BLaER1 treated with 17β-estradiol and CSF1 and Interleukin-3, amounts not matched to agents 10 nM and 100 nM (cell line): ENCODE data around the gene NR3C2.

Source experiments
- H3K27ac ChIP-seq, 11 experiments: shearing (Covaris generic); formaldehyde crosslinking; 2 replicates each; pipeline ENCODE4 v1.8.1; 2022
- H3K27me3 ChIP-seq, 11 experiments: shearing (Covaris generic); formaldehyde crosslinking; 2 replicates each; pipeline ENCODE4 v1.8.1; 2022
- H3K36me3 ChIP-seq, 11 experiments: shearing (Covaris generic); formaldehyde crosslinking; 2 replicates each; pipeline ENCODE4 v1.8.1; 2022
- H3K4me1 ChIP-seq, 10 experiments: shearing (Covaris generic); formaldehyde crosslinking; 2 replicates each; pipeline ENCODE4 v1.8.1; 2022
- H3K4me2 ChIP-seq, 11 experiments: shearing (Covaris generic); formaldehyde crosslinking; 2 replicates each; pipeline ENCODE4 v1.8.1; 2022
- H3K4me3 ChIP-seq, 10 experiments: shearing (Covaris generic); formaldehyde crosslinking; 2 replicates each; pipeline ENCODE4 v1.8.1; 2022
- H3K9ac ChIP-seq, 11 experiments: shearing (Covaris generic); formaldehyde crosslinking; 2 replicates each; pipeline ENCODE4 v1.8.1; 2022
- H3K9me3 ChIP-seq, 11 experiments: shearing (Covaris generic); formaldehyde crosslinking; replicated peaks in 1 of 11; 2 replicates each; pipeline ENCODE4 v1.8.1; 2022
- H4K20me1 ChIP-seq, 11 experiments: shearing (Covaris generic); formaldehyde crosslinking; 2 replicates each; pipeline ENCODE4 v1.8.1; 2022
- Cebpa-rat ChIP-seq, 11 experiments: shearing (Covaris generic); IDR thresholded peaks; 2 replicates each; pipeline ENCODE4 v1.8.1; 2022

The NR3C2 gene

GRCh38 chr4:148292686-148293085 lies 149.5 kb downstream of the NR3C2 start:
- H3K4me1 ChIP-seq, result no peaks in the 10 kb centered on the region
- H3K9ac ChIP-seq, result no peak overlapping the region
- no peak overlapping the region for H3K4me3 ChIP-seq
- TF ChIP-seq Cebpa-rat (IDR thresholded peaks at IDR 0.05), result no peak
- no peaks in the 10 kb centered on the region for H3K9me3 ChIP-seq
- no peaks in the 10 kb centered on the region for H4K20me1 ChIP-seq
- H3K4me2 ChIP-seq, result no peak overlapping the region
- no peak overlapping the region for H3K27ac ChIP-seq
- H3K36me3 ChIP-seq, result no peaks in the 10 kb centered on the region
- no peaks in the 10 kb centered on the region for H3K27me3 ChIP-seq

GRCh38 chr4:148289740-148290139 lies 152.5 kb downstream of the NR3C2 start:
- Histone ChIP-seq H3K4me1 (peaks cover 0 to 6% (median 0%) of the 10 kb centered on the region in 10 experiments; a peak in 1 of 20 replicates), H3K4me3 (no peak overlapping the region), H3K9ac (no peak overlapping the region), H4K20me1 (no peaks in the 10 kb centered on the region), H3K9me3 (no peaks in the 10 kb centered on the region), H3K4me2 (no peak overlapping the region), H3K27ac (no peak overlapping the region), H3K36me3 (no peaks in the 10 kb centered on the region), H3K27me3 (no peaks in the 10 kb centered on the region)
- no peak for TF ChIP-seq Cebpa-rat (IDR thresholded peaks at IDR 0.05)

- Histone ChIP-seq H3K4me3 (no peak overlapping the region), H3K27ac (no peak overlapping the region), H3K9me3 (no peaks in the 10 kb centered on the region), H3K4me2 (no peak overlapping the region), H4K20me1 (no peaks in the 10 kb centered on the region), H3K9ac (no peak overlapping the region), H3K27me3 (no peaks in the 10 kb centered on the region), H3K4me1 (peaks cover 0 to 6% (median 0%) of the 10 kb centered on the region in 10 experiments; a peak in 1 of 20 replicates), H3K36me3 (no peaks in the 10 kb centered on the region)
- TF ChIP-seq Cebpa-rat (IDR thresholded peaks at IDR 0.05), result no peak
Measured at GRCh38 chr4:148288448-148288847, 153.8 kb downstream of the NR3C2 start.

- Histone ChIP-seq H3K27me3 (no peaks in the 10 kb centered on the region), H3K36me3 (no peaks in the 10 kb centered on the region), H3K9ac (no peak overlapping the region), H3K4me2 (no peak overlapping the region), H3K27ac (no peak overlapping the region), H3K9me3 (no peaks in the 10 kb centered on the region), H3K4me3 (no peak overlapping the region), H3K4me1 (peaks cover 5 to 16% (median 9%) of the 10 kb centered on the region in 10 experiments; a peak in 18 of 20 replicates), H4K20me1 (no peaks in the 10 kb centered on the region)
- TF ChIP-seq Cebpa-rat (IDR thresholded peaks at IDR 0.05), result no peak
Measured at GRCh38 chr4:148287111-148287510, 155.1 kb downstream of the NR3C2 start.

- no peak for TF ChIP-seq Cebpa-rat (IDR thresholded peaks at IDR 0.05)
- Histone ChIP-seq H3K4me1 (peaks cover 5 to 16% (median 9%) of the 10 kb centered on the region in 10 experiments; a peak in 18 of 20 replicates), H3K27ac (no peak overlapping the region), H3K4me3 (no peak overlapping the region), H3K9ac (no peak overlapping the region), H3K36me3 (no peaks in the 10 kb centered on the region), H3K27me3 (no peaks in the 10 kb centered on the region), H3K4me2 (no peak overlapping the region), H3K9me3 (no peaks in the 10 kb centered on the region), H4K20me1 (no peaks in the 10 kb centered on the region)
Measured at GRCh38 chr4:148286012-148286411, 156.2 kb downstream of the NR3C2 start.

- peaks cover 5 to 16% (median 9%) of the 10 kb centered on the region in 10 experiments; a peak in 18 of 20 replicates for H3K4me1 ChIP-seq
- no peaks in the 10 kb centered on the region for H3K36me3 ChIP-seq
- H3K27me3 ChIP-seq, result no peaks in the 10 kb centered on the region
- no peak for TF ChIP-seq Cebpa-rat (IDR thresholded peaks at IDR 0.05)
- H3K27ac ChIP-seq, result no peak overlapping the region
- H3K9me3 ChIP-seq, result no peaks in the 10 kb centered on the region
- H3K4me3 ChIP-seq, result no peak overlapping the region
- H4K20me1 ChIP-seq, result no peaks in the 10 kb centered on the region
- H3K9ac ChIP-seq, result no peak overlapping the region
- H3K4me2 ChIP-seq, result no peak overlapping the region
Measured at GRCh38 chr4:148283665-148284064, 158.5 kb downstream of the NR3C2 start.

GRCh38 chr4:148278310-148278709 lies 163.9 kb downstream of the NR3C2 start:
- H3K9ac ChIP-seq, result no peak overlapping the region
- peaks cover 5 to 11% (median 9%) of the 10 kb centered on the region in 10 experiments; a peak in 18 of 20 replicates for H3K4me1 ChIP-seq
- no peak overlapping the region for H3K4me3 ChIP-seq
- no peak overlapping the region for H3K27ac ChIP-seq
- no peaks in the 10 kb centered on the region for H4K20me1 ChIP-seq
- no peaks in the 10 kb centered on the region for H3K27me3 ChIP-seq
- peaks cover 6 to 16% (median 13%) of the 10 kb centered on the region in 11 experiments; a peak in 18 of 22 replicates for H3K9me3 ChIP-seq
- TF ChIP-seq Cebpa-rat (IDR thresholded peaks at IDR 0.05), result no peak
- no peak overlapping the region for H3K4me2 ChIP-seq
- H3K36me3 ChIP-seq, result no peaks in the 10 kb centered on the region

GRCh38 chr4:148275266-148275665 lies 166.9 kb downstream of the NR3C2 start:
- H3K4me3 ChIP-seq, result no peak overlapping the region
- no peaks in the 10 kb centered on the region for H4K20me1 ChIP-seq
- no peak overlapping the region for H3K9ac ChIP-seq
- no peaks in the 10 kb centered on the region for H3K36me3 ChIP-seq
- H3K27me3 ChIP-seq, result no peaks in the 10 kb centered on the region
- no peaks in the 10 kb centered on the region for H3K4me1 ChIP-seq
- no peak overlapping the region for H3K27ac ChIP-seq
- no peak overlapping the region for H3K4me2 ChIP-seq
- no peak for TF ChIP-seq Cebpa-rat (IDR thresholded peaks at IDR 0.05)
- H3K9me3 ChIP-seq, result peaks cover 6 to 16% (median 13%) of the 10 kb centered on the region in 11 experiments; a peak in 18 of 22 replicates

GRCh38 chr4:148273501-148273986 lies 168.7 kb downstream of the NR3C2 start:
- Histone ChIP-seq H3K4me3 (no peak overlapping the region), H3K9ac (no peak overlapping the region), H3K27ac (no peak overlapping the region), H3K27me3 (no peaks in the 10 kb centered on the region), H4K20me1 (no peaks in the 10 kb centered on the region), H3K4me1 (no peaks in the 10 kb centered on the region), H3K36me3 (no peaks in the 10 kb centered on the region), H3K9me3 (peaks cover 6 to 16% (median 13%) of the 10 kb centered on the region in 11 experiments; a peak in 18 of 22 replicates), H3K4me2 (no peak overlapping the region)
- no peak for TF ChIP-seq Cebpa-rat (IDR thresholded peaks at IDR 0.05)

- Histone ChIP-seq H3K36me3 (no peaks in the 10 kb centered on the region), H3K27me3 (no peaks in the 10 kb centered on the region), H3K9ac (no peak overlapping the region), H3K4me2 (no peak overlapping the region), H3K4me1 (no peaks in the 10 kb centered on the region), H3K27ac (no peak overlapping the region), H4K20me1 (no peaks in the 10 kb centered on the region), H3K9me3 (peaks cover 6 to 16% (median 13%) of the 10 kb centered on the region in 11 experiments; a peak in 18 of 22 replicates), H3K4me3 (no peak overlapping the region)
- TF ChIP-seq Cebpa-rat (IDR thresholded peaks at IDR 0.05), result no peak
Measured at GRCh38 chr4:148271166-148271565, 171.0 kb downstream of the NR3C2 start.
